NCI-H748 treated with DMSO at 0.1 percent for 48 hours (cell line): ENCODE results near the gene WDR93.

Source experiments
- DNase-seq: peaks from one replicate; lab custom pipeline; 2025; lab: John Stamatoyannopoulos, UW

The WDR93 gene

DNA sequence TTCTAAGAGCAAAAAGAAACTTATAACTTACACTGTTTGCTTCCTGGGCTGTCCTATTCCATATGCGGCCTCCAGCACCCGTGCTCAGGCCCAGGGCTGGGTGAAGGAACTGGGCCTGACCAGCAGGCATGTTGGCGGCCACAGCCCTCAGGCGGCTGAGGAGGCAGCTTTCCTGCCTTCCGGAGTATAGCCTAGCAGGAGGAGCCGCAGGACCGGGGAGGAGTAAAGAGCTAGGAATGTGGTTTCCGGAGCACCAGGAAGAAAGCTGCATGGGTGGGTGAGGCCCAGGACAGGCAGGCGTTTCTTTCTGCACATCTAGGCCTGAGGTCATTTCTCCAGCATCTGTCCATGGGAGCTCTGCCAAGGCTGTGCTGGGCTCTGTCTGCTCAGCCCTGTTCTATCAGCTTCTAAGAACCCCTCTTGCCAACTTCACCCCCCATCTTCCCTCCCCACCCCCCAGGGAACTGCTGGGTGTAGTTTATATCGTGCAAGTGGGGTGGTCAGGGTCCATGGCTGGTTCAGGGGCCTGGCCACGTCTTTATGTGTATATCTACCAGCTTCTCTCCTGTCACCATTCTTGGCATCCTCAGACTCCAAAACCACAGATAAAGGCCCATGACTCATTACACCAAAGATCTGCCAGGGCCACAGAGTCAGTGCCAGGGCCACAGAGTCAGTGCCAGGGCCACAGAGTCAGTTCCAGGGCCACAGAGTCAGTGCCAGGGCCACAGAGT, 27.6 kb upstream of the WDR93 start:
- DNase-seq = no peak

GRCh38 chr15:89664441-89665350, 25.9 kb upstream of the WDR93 start:
- DNase-seq = peak; percentile 44

DNA sequence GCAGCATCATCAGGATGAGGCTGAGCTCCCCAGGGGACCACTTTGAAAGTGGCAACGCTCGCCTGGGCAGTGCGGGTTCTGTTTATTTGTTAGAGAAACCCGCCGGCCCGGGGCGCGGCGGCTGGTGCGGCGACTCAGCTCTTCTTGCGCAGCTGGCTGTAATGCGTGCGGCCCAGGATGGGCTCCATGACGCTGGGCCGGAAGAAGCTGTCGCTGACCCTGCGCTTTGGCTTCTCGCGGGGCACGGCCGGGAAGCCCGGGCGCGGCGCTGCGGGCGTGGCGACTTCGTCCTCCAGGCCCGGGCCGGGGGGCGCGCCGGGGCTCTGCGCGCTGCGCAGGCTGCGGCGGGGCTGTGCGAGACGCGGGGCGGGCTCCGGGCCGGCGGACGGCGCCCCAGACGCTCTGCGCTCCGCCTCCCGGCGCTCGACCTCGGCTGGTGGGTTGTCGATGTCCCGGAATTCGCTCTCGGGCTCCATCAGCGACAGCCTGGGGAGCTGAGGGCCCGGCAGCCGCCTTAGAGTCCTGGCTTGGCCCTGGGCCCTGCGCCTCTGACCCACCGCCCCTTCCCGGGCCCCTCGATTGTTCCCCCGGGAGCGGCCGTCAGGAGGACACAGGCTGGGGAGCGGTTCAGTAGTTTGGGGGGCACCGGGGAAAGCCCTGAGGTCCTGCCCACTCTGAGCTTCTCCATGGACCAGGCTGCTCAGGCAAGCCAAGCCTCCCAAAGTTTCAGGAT, 25.0 kb upstream of the WDR93 start:
- peak; percentile 2 for DNase-seq

DNA sequence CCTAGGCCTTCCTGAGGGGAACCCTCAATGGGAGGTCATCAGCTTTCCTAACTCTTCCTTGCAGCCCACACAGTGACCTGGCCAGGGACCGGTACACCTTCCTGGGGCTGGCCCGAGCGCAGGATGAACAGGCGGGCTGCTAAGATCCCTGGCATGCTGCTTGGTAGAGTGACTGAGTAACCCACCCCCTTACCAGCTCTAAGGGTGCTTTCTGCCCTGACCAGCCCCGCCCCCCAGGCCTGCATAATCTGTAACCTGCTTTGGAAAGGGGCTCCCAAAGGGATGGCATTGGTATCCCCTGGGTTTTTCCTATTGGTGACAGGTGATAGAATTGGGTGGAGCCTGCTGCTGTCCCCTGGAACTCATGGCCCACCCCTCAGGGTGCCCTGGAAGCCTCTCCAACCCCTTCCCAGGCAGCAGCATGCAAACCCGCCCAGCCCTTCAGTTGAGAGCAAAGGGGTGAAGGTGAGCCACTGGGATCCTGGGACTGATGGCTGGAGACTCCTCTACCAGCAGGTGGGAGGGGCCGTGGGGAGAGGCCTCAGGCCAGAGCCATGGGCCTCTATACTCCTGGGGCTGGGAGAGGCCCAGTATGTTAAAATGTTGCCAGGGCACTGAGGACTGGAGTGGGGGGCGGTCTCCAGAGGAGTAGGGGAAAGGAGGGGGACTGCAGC, 24.3 kb upstream of the WDR93 start:
- no peak for DNase-seq

DNA sequence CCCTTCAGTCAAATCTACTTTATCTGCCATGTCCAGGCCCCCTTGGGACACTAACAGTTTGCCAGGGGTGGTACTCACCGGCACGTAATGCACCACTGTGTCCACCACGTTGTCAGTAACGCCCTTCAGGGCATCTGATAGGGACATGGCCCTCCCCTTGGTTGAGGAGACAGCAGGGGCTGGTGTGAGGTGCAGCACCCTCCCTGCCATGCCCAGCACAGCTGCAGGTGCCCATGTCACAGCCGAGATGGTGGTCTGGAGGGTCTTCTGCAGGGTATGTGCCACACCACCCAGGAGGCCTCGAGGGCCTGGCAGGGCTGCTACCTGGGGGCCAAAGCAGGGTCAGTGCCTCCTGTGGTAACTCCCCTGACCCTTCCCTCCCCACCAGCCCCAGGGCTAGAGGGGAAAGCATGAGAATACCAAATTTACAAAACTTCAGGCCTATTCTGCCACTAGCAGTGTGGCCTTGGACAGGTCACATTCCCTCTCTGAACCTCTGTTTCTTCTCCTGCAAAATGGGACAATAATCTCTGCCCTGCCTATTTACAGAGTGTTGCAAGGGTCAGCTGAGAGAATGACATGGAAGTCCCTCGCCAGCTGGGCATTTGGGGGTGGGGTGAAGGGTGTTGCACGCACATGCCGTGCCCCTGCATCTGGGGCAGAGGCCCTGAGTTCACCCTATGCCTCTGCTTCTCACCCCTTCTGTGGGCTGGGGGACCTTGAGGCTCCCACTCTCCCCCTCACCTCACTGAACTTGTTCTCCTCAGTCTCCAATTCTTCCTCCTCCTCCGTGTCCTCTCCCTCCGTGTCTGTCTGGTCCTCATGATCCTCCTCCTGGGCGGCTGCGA, 23.5 kb upstream of the WDR93 start:
- no peak for DNase-seq

GRCh38 chr15:89667706-89667960, 23.0 kb upstream of the WDR93 start:
- DNase-seq = no peak

- DNase-seq = no peak
Measured at GRCh38 chr15:89668171-89668570, 22.4 kb upstream of the WDR93 start.

DNA sequence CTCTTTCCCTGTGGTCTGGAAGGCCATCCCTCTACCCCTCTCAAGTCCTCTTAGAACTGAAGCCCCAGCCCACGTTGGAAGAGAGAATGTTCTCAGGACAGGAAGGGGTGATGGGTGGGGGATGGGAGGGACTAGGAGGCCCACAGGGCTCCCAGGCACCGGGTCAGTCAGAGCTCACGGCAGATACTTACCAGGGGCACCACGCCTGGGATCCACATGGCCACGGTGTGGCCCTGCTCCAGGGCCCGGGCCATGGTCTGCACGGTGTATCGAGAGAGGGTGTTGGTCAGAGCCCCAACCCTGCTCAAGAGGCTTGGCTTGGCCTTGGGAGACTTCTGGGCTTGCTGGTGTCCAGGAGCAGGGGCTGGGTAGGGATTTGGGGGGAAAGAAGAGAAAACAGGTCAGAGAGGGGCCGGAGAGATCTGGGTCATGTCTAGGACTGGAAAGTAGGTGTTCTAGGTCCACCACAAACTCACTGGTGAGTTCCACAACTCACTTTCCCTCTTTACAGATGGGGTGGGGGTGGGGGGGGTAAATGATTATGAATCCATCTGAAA, 21.2 kb upstream of the WDR93 start:
- no peak for DNase-seq

DNA sequence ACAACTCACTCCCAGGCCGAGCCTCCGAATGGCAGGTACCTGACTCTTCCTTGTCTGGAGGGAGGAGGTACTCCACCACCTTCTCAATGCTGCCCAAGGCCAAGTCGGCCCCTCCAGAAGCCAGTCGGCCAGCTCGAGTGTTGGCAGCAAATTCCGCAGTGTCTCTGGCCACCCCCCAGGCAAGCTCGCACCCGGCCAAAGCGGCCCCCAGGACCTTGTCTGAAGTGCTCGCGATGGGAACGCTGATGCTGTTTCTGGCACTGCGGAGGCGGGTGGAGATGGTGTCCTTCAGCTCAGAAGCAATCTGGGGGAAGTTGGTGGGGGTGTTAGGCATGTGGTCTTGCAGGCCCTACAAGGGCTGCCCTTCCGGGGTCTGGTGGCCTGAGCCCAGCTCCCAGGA, 20.7 kb upstream of the WDR93 start:
- no peak for DNase-seq

DNA sequence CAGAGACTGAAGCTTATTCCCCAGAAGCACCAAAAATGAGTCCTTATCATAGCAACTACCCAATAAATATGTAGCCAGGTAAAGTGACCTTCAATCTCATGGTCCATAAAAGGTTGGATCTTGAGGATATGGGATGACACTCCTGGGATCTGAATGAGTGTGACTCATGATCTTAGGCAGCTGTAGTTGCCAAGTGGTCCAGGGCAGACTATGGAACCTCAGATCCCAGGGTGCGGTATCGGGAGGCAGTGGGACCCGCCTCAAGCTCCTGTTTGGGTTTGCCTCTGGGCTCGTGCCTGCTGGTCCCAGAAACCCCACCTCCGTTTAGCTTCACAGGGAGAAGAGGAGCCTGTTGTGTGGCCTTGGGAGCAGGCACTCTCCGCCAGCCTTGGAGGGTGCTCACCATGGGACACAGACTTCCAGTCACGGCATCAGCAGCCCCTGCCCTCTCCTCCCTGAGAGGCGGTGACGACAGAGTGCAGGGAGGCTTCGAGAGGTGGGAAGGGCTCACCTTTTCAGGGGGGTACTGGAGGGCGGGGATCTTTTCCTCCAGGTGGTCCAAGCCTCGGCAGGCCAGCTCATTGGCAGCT, 19.5 kb upstream of the WDR93 start:
- DNase-seq = no peak

- no peak for DNase-seq
Measured at GRCh38 chr15:89671687-89672086, 18.9 kb upstream of the WDR93 start.

DNA sequence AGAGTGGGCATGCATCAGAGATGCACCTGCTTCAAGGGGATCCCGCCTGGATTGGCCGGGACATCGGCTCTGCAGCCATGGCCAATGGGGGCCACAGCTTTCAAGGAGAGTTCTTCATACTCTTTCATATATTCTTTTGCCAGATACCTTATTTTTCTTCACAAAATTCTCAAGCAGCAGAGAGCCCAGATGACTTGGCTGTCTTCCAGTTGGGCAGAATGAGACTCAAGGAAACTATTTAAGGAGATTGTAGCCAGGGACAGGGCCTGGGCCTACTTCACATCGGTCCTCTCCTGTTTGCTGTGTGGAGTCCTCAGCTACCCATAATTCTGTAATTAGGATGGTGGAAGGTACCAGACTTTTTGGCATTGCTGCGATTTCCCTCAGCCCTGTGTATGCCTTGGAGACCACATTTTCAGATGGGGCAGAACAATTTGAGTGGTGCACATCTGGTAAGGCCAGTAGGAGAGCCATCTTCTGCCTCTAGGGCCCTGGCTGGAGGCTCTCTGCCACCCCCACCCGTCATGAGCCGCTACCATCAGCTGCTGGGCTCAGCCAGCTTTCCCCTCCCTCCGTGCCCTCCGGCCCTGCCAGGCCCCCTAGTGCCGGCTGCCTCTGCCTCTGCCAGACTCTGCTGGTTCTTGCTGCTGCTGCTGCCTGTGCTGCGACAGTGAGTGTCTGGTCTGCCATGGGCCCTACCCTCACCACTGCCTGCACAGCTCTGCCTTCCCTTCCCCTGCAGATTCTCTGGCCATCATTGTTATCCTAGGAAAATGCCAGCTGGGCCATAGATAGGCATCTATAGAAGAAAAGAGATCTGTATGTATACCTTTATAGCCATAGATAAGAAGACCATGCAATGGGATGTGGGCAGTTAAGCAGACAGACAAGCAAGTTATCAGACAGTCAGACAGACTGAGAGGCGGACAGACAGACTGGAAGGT, 18.1 kb upstream of the WDR93 start:
- DNase-seq = no peak

GRCh38 chr15:89673165-89673512, 17.5 kb upstream of the WDR93 start:
- no peak for DNase-seq

DNA sequence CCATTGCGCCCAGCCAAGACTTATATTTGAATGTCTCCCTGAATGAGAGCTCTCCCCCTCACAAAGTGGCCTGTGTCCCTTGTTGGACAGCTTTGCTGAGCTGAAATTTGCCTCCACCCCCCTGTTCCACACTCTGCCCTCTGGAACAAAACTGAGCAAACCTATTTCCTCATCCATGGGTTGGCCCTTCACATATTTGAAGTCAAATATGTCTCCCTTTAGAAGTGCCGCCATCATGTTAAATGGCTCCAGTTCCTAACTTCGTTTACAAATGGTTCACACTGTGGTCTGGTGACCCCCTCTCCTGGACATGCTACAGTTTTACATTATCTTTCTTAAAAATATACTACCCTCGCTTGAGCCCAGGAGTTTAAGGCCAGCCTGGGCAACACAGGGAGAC, 16.1 kb upstream of the WDR93 start:
- no peak for DNase-seq

GRCh38 chr15:89675606-89676005, 15.0 kb upstream of the WDR93 start:
- DNase-seq = no peak

GRCh38 chr15:89677381-89677780, 13.2 kb upstream of the WDR93 start:
- DNase-seq = no peak

GRCh38 chr15:89679212-89679611, 11.4 kb upstream of the WDR93 start, which contains the start of gene PLIN1:
PLIN1 (minus strand) TSS chr15:89679367; CDS start chr15:89677489, 1,878 bp downstream.
- DNase-seq = no peak

GRCh38 chr15:89680282-89680873, 10.2 kb upstream of the WDR93 start:
- no peak for DNase-seq

- DNase-seq = no peak
Measured at GRCh38 chr15:89681146-89681545, 9.5 kb upstream of the WDR93 start.
